HG03565 (cell line): ENCODE data around the gene FKBP1C.
"Not testable (repeated sequence)": the region's sequence is repeated elsewhere in the genome, so short reads cannot be mapped to it uniquely, and the experiment has no call there.

Experiments
- ATAC-seq: cut with Tn5 transposase; IDR thresholded peaks from one replicate; pipeline ENCODE4 v1.9.1; 2021; ENCODE audit warnings: mild to moderate bottlenecking, moderate library complexity; ENCODE audit not compliant: unreplicated experiment

Gene FKBP1C

GRCh38 chr6:63211343-63211742 is at the start of gene FKBP1C:
Gene FKBP1C, plus strand, starts transcription at chr6:63211469.
- not testable (repeated sequence) for ATAC-seq

- not testable (repeated sequence) for ATAC-seq
These were observed 47.0 kb upstream of the FKBP1C start for GRCh38 chr6:63164047-63164803.

- no peak for ATAC-seq
These were observed 37.1 kb upstream of the FKBP1C start for GRCh38 chr6:63174173-63174572.

- no peak for ATAC-seq
These were observed 35.1 kb upstream of the FKBP1C start for GRCh38 chr6:63176181-63176580.

- ATAC-seq: no peak
These were observed 30.9 kb upstream of the FKBP1C start for GRCh38 chr6:63180367-63180766.

- ATAC-seq: no peak
These were observed 24.3 kb upstream of the FKBP1C start for GRCh38 chr6:63186970-63187369.

GRCh38 chr6:63188828-63189227 is 22.4 kb upstream of the FKBP1C start:
- no peak for ATAC-seq

- no peak for ATAC-seq
These were observed 17.9 kb upstream of the FKBP1C start for GRCh38 chr6:63193324-63193723.

- no peak for ATAC-seq
These were observed 13.5 kb upstream of the FKBP1C start for GRCh38 chr6:63197741-63198140.

GRCh38 chr6:63213325-63213724 is 2.1 kb downstream of the FKBP1C start:
- ATAC-seq: no peak

- ATAC-seq: no peak
These were observed 3.5 kb downstream of the FKBP1C start for GRCh38 chr6:63214816-63215215.

GRCh38 chr6:63224179-63224578 is 12.9 kb downstream of the FKBP1C start:
- no peak for ATAC-seq

- ATAC-seq: not testable (repeated sequence)
These were observed 14.7 kb downstream of the FKBP1C start for GRCh38 chr6:63225987-63226386.

- not testable (repeated sequence) for ATAC-seq
These were observed 16.9 kb downstream of the FKBP1C start for GRCh38 chr6:63227928-63228894.

- not testable (repeated sequence) for ATAC-seq
These were observed 18.8 kb downstream of the FKBP1C start for GRCh38 chr6:63230027-63230426.

- ATAC-seq: not testable (repeated sequence)
These were observed 19.2 kb downstream of the FKBP1C start for GRCh38 chr6:63230511-63230910.

- ATAC-seq: peak; percentile 43
These were observed 25.1 kb downstream of the FKBP1C start for GRCh38 chr6:63236398-63236817.

GRCh38 chr6:63245420-63245819 is 34.2 kb downstream of the FKBP1C start:
- ATAC-seq: no peak

- ATAC-seq: peak; percentile 67
These were observed 34.6 kb downstream of the FKBP1C start for GRCh38 chr6:63245909-63246308.

GRCh38 chr6:63246581-63246980 is 35.3 kb downstream of the FKBP1C start:
- ATAC-seq: no peak

GRCh38 chr6:63249875-63250482 is 38.7 kb downstream of the FKBP1C start:
- ATAC-seq: no peak
